HG03565 (cell line): ENCODE data around the gene SHB.

Source experiments
- ATAC-seq: cut with Tn5 transposase; IDR thresholded peaks from one replicate; pipeline ENCODE4 v1.9.1; 2021; ENCODE audit warnings: mild to moderate bottlenecking, moderate library complexity; ENCODE audit not compliant: unreplicated experiment

SHB gene

GRCh38 chr9:38044706-38045105 is 24.3 kb downstream of the SHB start:
- no peak for ATAC-seq

DNA sequence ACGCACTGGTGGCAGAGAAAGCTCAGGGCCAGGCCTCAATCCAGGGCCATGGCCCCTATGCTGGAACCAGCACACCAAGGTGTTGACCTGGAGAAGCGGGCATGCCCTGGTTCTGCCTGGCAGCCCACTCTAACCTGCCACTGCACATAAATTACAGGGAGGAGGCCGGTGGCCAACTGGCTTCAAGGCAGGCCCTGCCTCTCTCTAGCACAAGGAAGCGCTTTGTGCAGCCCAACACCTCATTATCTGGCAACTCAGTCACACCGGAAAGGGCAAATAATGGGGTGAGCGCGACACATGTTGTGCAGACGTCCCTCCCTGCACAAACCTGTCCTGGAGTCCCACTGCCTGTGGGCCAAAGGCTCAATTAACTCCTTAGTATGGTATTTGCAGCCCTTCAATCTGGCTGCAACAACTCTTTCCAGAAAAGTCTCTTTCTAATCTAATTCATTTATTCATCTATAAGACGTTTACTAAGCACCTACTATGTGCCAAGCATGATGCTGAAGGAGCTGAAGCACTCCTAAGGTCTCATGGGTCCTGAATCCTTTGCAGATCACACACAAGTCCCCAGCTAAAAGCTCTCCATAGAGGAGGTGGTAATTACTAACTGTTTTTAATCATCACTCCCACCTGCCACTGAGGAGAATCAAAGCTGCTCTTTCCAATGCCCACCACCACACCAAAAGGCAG is 24.9 kb downstream of the SHB start:
- no peak for ATAC-seq

GRCh38 chr9:38042626-38043357 is 26.2 kb downstream of the SHB start:
- ATAC-seq = no peak

- ATAC-seq = no peak
Observed at GRCh38 chr9:38041564-38042243, 27.3 kb downstream of the SHB start.

- ATAC-seq = no peak
Observed at GRCh38 chr9:38039907-38040682, 28.9 kb downstream of the SHB start.

GRCh38 chr9:38039090-38039906 is 29.7 kb downstream of the SHB start:
- no peak for ATAC-seq

- no peak for ATAC-seq
Observed at GRCh38 chr9:38038307-38039089, 30.5 kb downstream of the SHB start.

DNA sequence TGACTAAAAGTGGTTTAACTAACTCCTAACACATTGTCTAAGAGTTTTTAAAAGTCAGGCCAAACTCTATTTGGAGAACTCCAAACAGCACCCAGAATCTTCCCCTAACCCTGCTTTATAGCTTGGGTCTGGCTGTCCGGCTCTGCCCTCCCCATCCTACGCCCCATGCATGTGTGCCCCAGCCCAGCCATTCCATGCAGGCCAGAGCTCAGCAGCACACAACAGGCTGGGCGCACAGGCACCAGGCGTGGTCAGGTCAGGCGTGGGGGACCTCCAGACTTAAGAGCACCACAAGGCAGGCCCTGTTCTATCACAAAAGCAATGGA is 31.1 kb downstream of the SHB start:
- no peak for ATAC-seq

GRCh38 chr9:38036359-38037084 is 32.5 kb downstream of the SHB start:
- no peak for ATAC-seq

GRCh38 chr9:38035873-38036272 is 33.2 kb downstream of the SHB start:
- ATAC-seq = no peak

- ATAC-seq = no peak
Observed at GRCh38 chr9:38033941-38034340, 35.1 kb downstream of the SHB start.

GRCh38 chr9:38032266-38033110 is 36.5 kb downstream of the SHB start:
- no peak for ATAC-seq

DNA sequence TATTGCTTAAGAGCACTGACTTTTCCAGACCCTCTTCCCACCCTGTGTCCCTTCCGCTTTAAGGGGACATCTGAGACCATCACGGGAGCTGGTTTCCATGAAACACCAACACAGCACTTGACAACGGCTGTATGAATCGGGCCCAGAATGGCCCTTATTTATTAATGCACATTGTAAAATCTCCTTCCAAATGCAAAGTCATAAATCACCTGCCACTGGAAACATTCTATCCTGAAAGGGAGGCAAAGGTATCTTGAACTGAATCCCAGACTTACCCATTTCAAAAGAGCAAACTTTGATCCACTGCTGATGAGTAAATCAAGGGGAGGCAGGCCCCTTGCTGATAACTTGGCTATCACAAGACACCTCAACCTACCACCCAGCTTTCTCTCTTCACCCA is 37.4 kb downstream of the SHB start:
- ATAC-seq = no peak

DNA sequence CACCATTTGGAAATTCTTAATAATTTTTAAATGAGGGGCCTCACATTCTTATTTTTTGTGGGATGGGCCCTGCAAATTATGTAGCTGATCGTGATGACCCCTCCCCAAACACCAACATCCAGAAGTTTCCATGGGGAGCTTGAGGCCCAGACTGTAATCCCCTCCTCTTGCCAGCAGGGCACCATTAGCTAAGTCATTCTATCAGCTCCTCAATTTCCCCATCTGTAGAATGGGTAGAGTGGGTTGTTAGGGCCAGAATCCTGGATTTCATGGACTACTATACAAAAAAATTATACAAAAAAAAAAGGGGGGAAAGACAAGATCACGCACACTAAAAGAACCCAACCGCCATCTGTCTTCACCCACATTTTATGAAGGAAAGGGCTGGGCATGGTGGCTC is 38.4 kb downstream of the SHB start:
- no peak for ATAC-seq

GRCh38 chr9:38029915-38030638 is 39.0 kb downstream of the SHB start:
- ATAC-seq = no peak

DNA sequence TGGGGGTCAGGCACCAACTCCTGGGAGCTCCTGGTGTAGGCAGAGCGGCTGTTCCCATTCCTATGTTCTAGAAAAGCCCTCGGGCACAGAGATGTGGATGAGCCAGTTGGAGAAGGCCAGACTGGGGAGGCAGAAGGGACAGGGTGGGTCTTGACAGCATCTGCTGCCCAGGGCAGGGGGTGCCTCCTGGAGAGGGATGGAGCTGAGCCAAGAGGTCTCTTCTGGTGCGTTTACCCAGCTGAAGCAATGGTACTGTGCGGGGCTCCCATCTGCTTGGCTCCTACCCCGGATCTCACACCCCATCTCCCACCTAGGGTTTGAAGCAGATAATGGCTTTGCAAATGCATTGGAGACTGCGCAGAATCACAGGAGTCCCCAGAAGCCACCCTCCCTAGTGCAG is 41.3 kb downstream of the SHB start:
- ATAC-seq = no peak

- no peak for ATAC-seq
Observed at GRCh38 chr9:38026840-38027527, 42.0 kb downstream of the SHB start.
